NB4 (cell line): ENCODE data around the gene GNG2.

Source experiments
- DNase-seq: peaks from one replicate; pipeline ENCODE4 v3.0.0; 2010; ENCODE audit warnings: low read depth
- H3K4me3 ChIP-seq: one replicate; pipeline ENCODE4 v1.5.1; 2011; ENCODE audit warnings: mild to moderate bottlenecking, low read depth, low read length, moderate library complexity
- CTCF ChIP-seq: IDR thresholded peaks from one replicate; pipeline ENCODE4 v1.5.1; 2012; ENCODE audit warnings: low read depth, low read length
- MAX ChIP-seq: IDR thresholded peaks from 2 replicates; pipeline ENCODE4 v1.6.1; 2011; ENCODE audit warnings: low read depth, low read length
- MYC ChIP-seq: IDR thresholded peaks from 2 replicates; pipeline ENCODE4 v1.6.1; 2011; ENCODE audit warnings: low read depth, low read length
- POLR2A ChIP-seq: IDR thresholded peaks from 2 replicates; pipeline ENCODE4 v1.6.1; 2011; ENCODE audit warnings: mild to moderate bottlenecking; ENCODE audit not compliant: insufficient read length; ENCODE audit errors: extremely low read depth

The GNG2 gene

GRCh38 chr14:52018970-52019369 lies 158.6 kb downstream of the GNG2 start:
- no peak for TF ChIP-seq MAX
- no peak for TF ChIP-seq MYC
- TF ChIP-seq POLR2A: no peak
- TF ChIP-seq CTCF: no peak
- no peak overlapping the region for H3K4me3 ChIP-seq
- no peak for DNase-seq
